ENCODE measurements around the gene HES7. TPM values are rescaled to one million over a fixed set of nuclear protein-coding genes. Genes with fewer than 3 reads are reported as not detected.

HES7 gene
- total RNA-seq, 4 donors from 2014 or later = not detected

- no peak for TF ChIP-seq CTCF (IDR thresholded peaks at IDR 0.05; ENCODE audit: low read depth)
These were observed 8.0 kb upstream of the HES7 start for GRCh38 chr17:8131844-8132441.

DNA sequence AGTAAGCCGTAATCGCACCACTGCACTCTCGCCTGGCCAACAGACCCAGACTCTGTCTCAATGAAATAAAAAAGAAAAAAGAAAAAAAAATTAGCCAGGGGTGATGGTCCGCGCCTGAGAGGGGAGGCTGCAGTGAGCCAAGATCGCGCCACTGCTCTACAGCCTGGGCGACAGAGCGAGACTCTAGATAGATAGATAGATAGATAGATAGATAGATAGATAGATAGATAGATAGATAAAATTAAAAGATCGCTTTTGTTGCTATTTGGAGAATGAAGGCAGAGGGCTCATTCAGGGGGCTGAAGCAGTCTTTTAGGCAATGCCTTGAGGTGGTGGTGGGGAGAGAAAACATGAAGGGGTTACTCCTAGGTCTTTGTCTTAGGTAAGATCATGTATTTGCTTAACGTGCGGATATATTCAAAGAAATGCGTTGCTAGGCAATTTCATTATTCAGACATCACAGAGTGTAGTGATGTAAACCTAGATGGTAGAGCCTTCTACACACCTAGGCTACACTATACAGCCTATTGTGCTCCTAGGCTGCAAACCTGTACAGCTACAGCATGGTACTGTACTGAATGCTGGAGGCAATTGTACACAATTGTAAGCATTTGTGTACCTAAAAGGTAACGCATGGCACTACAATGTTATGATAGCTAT, 4.3 kb upstream of the HES7 start:
- TF ChIP-seq CTCF (IDR thresholded peaks at IDR 0.05; ENCODE audit: low read depth) = no peak

DNA sequence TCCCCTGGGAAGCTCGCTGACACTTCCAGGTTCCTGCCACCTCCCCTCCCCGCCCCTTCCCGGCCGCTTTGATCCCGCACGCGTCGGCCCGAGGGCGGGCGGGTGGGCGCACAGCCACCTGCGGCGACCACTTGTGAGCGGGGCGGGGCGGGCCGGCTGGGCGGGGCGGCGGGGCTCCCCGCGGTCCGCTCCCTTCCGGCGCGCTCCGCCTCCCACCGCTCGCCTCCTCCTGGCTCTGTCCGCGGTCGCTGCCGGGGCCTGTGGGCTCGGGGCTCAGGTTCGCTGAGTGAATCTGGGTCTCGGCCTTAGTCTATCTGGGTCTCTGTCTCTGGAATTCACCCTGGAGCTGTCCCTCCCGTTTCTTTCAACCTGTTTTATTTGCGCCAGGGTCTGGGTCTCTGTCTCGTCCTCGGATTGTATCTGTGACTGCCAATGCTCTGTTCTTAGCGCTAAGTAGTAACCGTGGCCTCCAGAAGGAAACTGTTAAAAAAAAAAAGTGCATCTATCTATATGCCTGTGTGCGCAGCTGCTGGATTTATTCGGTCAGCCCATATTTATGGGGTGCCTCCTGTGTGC, 2.7 kb upstream of the HES7 start:
- no peak for TF ChIP-seq CTCF (IDR thresholded peaks at IDR 0.05; ENCODE audit: low read depth)

GRCh38 chr17:8125947-8126490, 2.1 kb upstream of the HES7 start:
- no peak for TF ChIP-seq CTCF (IDR thresholded peaks at IDR 0.05; ENCODE audit: low read depth)

- TF ChIP-seq CTCF (IDR thresholded peaks at IDR 0.05; ENCODE audit: low read depth) = no peak
These were observed 1.4 kb upstream of the HES7 start for GRCh38 chr17:8125154-8125946.

GRCh38 chr17:8124350-8125153, 646 bp upstream of the HES7 start:
- TF ChIP-seq CTCF (IDR thresholded peaks at IDR 0.05; ENCODE audit: low read depth) = no peak
